Suprapubic skin (tissue), 3 donors: ENCODE measurements around the gene DCBLD1.

Experiments used
- EP300 ChIP-seq: sonication (generic); formaldehyde crosslinking; IDR thresholded peaks from one replicate; pipeline ENCODE4 v1.6.1; 2017; ENCODE audit warnings: antibody characterized with exemption
- POLR2A ChIP-seq, 2 donors: fragments of 450-650 bp; IDR thresholded peaks; one replicate each; pipeline ENCODE4 v1.6.1; 2017; ENCODE audit warnings: antibody characterized with exemption in 2 of 2, mild to moderate bottlenecking in 2 of 2, moderate library complexity in 2 of 2
- TF ChIP-seq, protein P1 (sequence below), 2 donors: fragments of 200-600 bp in 1 of 2; fragments of 450-650 bp in 1 of 2; sonication (generic) in 1 of 2; IDR thresholded peaks; one replicate each; pipeline ENCODE4 v1.5.1; 2016 to 2019; ENCODE audit warnings: antibody characterized with exemption in 2 of 2, mild to moderate bottlenecking in 1 of 2, moderate library complexity in 1 of 2

DNA sequence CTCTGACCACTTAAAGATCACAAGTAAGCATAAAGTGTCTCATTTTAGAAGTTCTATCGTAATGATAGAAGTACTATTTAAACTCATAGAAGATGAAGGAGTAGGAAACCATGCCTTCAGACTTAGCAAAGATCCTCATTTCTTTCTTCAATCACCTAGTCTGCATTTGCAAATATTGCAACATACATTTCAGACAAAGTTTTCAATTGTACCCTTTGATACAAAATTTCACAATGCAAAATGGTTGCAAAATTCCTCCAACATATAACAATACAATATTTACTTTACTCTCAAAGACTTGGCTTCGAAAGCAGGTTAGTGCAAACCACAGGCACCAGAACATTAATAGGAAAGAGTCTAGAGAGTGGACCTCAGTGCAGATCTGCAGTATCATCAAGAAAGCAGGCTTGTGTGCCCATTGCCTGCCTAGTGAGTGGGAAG, 40.6 kb upstream of the DCBLD1 start:
- TF ChIP-seq, protein P1, sequence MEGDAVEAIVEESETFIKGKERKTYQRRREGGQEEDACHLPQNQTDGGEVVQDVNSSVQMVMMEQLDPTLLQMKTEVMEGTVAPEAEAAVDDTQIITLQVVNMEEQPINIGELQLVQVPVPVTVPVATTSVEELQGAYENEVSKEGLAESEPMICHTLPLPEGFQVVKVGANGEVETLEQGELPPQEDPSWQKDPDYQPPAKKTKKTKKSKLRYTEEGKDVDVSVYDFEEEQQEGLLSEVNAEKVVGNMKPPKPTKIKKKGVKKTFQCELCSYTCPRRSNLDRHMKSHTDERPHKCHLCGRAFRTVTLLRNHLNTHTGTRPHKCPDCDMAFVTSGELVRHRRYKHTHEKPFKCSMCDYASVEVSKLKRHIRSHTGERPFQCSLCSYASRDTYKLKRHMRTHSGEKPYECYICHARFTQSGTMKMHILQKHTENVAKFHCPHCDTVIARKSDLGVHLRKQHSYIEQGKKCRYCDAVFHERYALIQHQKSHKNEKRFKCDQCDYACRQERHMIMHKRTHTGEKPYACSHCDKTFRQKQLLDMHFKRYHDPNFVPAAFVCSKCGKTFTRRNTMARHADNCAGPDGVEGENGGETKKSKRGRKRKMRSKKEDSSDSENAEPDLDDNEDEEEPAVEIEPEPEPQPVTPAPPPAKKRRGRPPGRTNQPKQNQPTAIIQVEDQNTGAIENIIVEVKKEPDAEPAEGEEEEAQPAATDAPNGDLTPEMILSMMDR (IDR thresholded peaks at IDR 0.05), result no peak
- no peak for TF ChIP-seq EP300
- TF ChIP-seq POLR2A (IDR thresholded peaks at IDR 0.05), result no peak
